ENCODE data around the gene DYNLT1. TPM values are rescaled to one million over a fixed set of nuclear protein-coding genes. Genes with fewer than 3 reads are reported as not detected.

Gene DYNLT1
- total and polyA plus RNA-seq, 4 experiments from 2014 or later = 78.8 to 105 (median 92.1) TPM

DNA sequence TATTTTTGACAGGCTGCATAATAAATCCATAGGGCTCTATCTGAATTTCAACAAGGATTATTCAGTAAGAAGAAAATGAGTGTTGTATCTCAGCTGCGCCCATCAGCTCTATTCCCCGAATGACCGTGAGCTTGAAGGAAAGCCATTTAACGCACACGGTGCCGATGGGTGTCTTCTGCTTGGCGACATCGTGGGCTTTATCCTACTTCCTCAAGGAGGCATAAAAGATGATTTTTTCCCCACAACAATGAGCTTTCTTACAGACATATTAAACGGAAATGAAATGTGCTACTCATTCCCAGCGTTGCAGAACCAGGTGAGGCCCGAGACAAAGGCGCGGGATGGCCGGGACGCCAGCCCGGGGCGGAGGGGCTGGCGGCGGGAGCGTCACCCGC is 710 bp downstream of the DYNLT1 start:
- peaks cover 47 to 82% (median 54%) of the 10 kb centered on the region in 4 donors for H3K4me1 Mint-ChIP-seq
- Histone ChIP-seq H3K27ac (ENCODE audit: low read depth, low read length) (peak overlapping the region; percentile 96), H3K36me3 (ENCODE audit: insufficient read depth, low read length) (peaks cover 17% of the 10 kb centered on the region), H3K9me3 (ENCODE audit: control insufficient read depth in 1 of 2, low read length in 2 of 2) (no peaks in the 10 kb centered on the region), H3K4me1 (ENCODE audit: insufficient read depth, low read length) (peaks cover 58% of the 10 kb centered on the region), H3K27me3 (ENCODE audit: insufficient read depth, low read length) (no peaks in the 10 kb centered on the region), H3K4me3 (ENCODE audit: low read length in 2 of 2) (peak overlapping the region; percentile 84 to 85)
- H3K4me3 Mint-ChIP-seq = peak overlapping the region; percentile 99 to 100 (median 99)
- DNase-seq = no peak
- peaks cover 21 to 48% of the 10 kb centered on the region in 2 donors for H3K36me3 Mint-ChIP-seq
- ChIA-PET CTCF (ENCODE audit: partially characterized antibody) (interaction anchor here (0.7 to 12.0 kb wide), 6 partner anchors 17 to 429 kb away, joined by 3 to 110 read pairs (median 4); no protein-coding TSS in a partner anchor), POLR2A (ENCODE audit: partially characterized antibody) (interaction anchor here (0.8 to 7.0 kb wide), 26 partner anchors 8 to 467 kb away, joined by 3 to 130 read pairs (median 6); partner anchors contain the start of gene TMEM181)
- no peaks in the 10 kb centered on the region for H3K27me3 Mint-ChIP-seq
- intact Hi-C loops (cut with micrococcal nuclease) = loop anchor here (1.0 to 10.0 kb wide), 4 partner anchors 9 to 211 kb away; partner anchors contain the start of gene TMEM181
- H3K9me3 Mint-ChIP-seq = peaks cover 0 to 2% (median 0%) of the 10 kb centered on the region in 8 donors
- H3K27ac Mint-ChIP-seq = peak overlapping the region; percentile 92 to 100 (median 99)

DNA sequence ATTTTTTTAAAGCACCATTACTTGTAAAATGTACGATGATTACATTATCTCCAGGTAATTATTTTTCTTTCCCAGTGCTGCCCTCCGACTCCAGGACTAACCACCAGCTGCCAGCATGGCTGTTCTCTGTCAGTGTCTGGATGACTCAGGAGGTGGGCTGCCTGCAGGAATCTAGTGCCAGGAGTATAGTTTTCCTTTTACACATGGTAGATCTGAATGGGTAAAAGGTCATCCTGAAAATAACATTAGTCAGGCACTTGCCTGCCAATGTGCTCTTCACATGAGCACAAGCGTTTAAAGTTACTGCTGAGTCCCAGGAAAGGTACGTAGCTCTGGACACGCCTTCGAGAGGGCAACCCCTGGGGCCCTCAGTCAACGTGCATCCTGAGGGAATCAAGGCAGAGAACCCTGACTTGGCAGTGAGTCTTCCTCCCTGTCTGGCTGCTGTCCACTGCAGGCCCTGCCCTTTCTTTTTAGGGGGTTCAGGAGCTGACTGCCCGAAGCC is 2.4 kb downstream of the DYNLT1 start:
- H3K4me1 ChIP-seq (ENCODE audit: insufficient read depth, low read length) = peaks cover 71% of the 10 kb centered on the region
- no peaks in the 10 kb centered on the region for H3K9me3 ChIP-seq (ENCODE audit: control insufficient read depth in 1 of 2, low read length in 2 of 2)
- DNase-seq = no peak
- H3K27me3 Mint-ChIP-seq = no peaks in the 10 kb centered on the region
- ChIA-PET POLR2A (ENCODE audit: partially characterized antibody) (interaction anchor here (3.3 to 7.0 kb wide), 4 partner anchors 11 to 82 kb away, joined by 13 to 130 read pairs (median 28); partner anchors contain the start of gene TMEM181), CTCF (ENCODE audit: partially characterized antibody) (interaction anchor here (0.7 to 12.0 kb wide), 3 partner anchors 19 to 150 kb away, joined by 3 to 110 read pairs (median 34); no protein-coding TSS in a partner anchor)
- H3K27me3 ChIP-seq (ENCODE audit: insufficient read depth, low read length) = no peaks in the 10 kb centered on the region
- H3K27ac ChIP-seq (ENCODE audit: low read depth, low read length) = peak overlapping the region; percentile 96
- H3K4me3 ChIP-seq (ENCODE audit: low read length in 2 of 2) = peak overlapping the region; percentile 11 to 84
- H3K4me3 Mint-ChIP-seq = peak overlapping the region; percentile 99 to 100 (median 99)
- peaks cover 50 to 81% (median 60%) of the 10 kb centered on the region in 4 donors for H3K4me1 Mint-ChIP-seq
- peaks cover 26% of the 10 kb centered on the region for H3K36me3 ChIP-seq (ENCODE audit: insufficient read depth, low read length)
- peak overlapping the region; percentile 92 to 100 (median 99) for H3K27ac Mint-ChIP-seq
- H3K36me3 Mint-ChIP-seq = peaks cover 31 to 57% of the 10 kb centered on the region in 2 donors
- intact Hi-C loops (cut with micrococcal nuclease) = loop anchor here (5.0 to 10.0 kb wide), 2 partner anchors 80 to 213 kb away; partner anchors contain the start of gene TMEM181
- peaks cover 0 to 2% (median 0%) of the 10 kb centered on the region in 8 donors for H3K9me3 Mint-ChIP-seq

DNA sequence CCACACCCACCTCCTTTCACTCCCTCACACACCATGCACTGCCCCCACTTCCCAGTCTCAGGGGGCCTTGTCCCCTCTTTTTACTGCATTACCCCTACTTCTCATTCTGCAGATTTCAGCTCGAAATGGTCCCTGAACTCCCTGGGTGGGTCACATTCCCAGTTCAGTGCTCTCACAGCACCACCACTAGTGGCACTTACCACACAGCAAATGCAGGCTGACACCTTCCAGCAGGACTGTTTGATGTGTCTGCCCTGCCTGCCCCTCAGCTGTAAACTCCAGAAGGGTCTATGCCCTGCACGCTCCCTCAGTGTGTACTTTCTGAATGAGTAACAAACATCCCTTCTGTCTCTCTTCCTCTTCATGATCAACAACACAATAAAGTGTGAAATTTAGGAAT is 4.0 kb downstream of the DYNLT1 start:
- Histone ChIP-seq H3K27ac (ENCODE audit: low read depth, low read length) (peak overlapping the region; percentile 38), H3K4me3 (ENCODE audit: low read length in 2 of 2) (peak overlapping the region in 1 of 2 donors; percentile 2), H3K9me3 (ENCODE audit: control insufficient read depth in 1 of 2, low read length in 2 of 2) (no peaks in the 10 kb centered on the region), H3K27me3 (ENCODE audit: insufficient read depth, low read length) (no peaks in the 10 kb centered on the region), H3K4me1 (ENCODE audit: insufficient read depth, low read length) (peaks cover 79% of the 10 kb centered on the region), H3K36me3 (ENCODE audit: insufficient read depth, low read length) (peaks cover 39% of the 10 kb centered on the region)
- ChIA-PET CTCF (ENCODE audit: partially characterized antibody) (interaction anchor here (1.2 to 1.3 kb wide), 2 partner anchors 13 to 51 kb away, joined by 3 to 6 read pairs; no protein-coding TSS in a partner anchor), POLR2A (ENCODE audit: partially characterized antibody) (interaction anchor here (1.0 to 7.0 kb wide), 4 partner anchors 9 to 74 kb away, joined by 5 to 130 read pairs (median 10); partner anchors contain the start of gene SYTL3)
- Mint-ChIP-seq H3K9me3 (peaks cover 0 to 2% (median 0%) of the 10 kb centered on the region in 8 donors), H3K27ac (peak overlapping the region; percentile 74 to 92 (median 84)), H3K4me3 (peak overlapping the region in 7 of 8 donors; percentile 5 to 67 (median 41)), H3K4me1 (peaks cover 54 to 85% (median 65%) of the 10 kb centered on the region in 4 donors), H3K36me3 (peaks cover 46 to 70% of the 10 kb centered on the region in 2 donors), H3K27me3 (no peaks in the 10 kb centered on the region)
- intact Hi-C loops (cut with micrococcal nuclease) = loop anchor here (5.0 to 10.0 kb wide), 2 partner anchors 78 to 214 kb away; partner anchors contain the start of gene TMEM181
- no peak for DNase-seq

DNA sequence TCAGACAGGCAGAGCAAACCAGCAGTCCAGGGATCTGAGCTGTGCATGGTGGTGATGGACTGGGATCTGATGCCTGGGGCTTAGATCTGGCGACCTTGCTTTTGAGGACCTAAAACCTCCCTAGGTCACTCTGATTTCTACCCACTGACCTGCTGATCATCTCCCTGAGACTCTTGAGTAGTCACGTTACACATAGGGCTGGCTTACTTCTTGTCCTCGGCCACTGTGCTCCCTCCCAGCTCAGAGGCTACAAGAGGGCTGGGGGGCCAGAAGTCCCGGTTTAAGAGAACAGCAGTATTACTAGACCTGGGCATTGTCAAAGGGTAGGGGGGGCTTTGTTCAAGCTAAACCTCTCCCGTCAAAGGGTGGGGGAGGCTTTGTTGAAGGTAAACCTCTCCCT is 5.5 kb downstream of the DYNLT1 start:
- POLR2A ChIA-PET (ENCODE audit: partially characterized antibody) = interaction anchor here (0.8 to 1.7 kb wide), 5 partner anchors 9 to 80 kb away, joined by 3 to 4 read pairs (median 3); no protein-coding TSS in a partner anchor
- peaks cover 87% of the 10 kb centered on the region for H3K4me1 ChIP-seq (ENCODE audit: insufficient read depth, low read length)

DNA sequence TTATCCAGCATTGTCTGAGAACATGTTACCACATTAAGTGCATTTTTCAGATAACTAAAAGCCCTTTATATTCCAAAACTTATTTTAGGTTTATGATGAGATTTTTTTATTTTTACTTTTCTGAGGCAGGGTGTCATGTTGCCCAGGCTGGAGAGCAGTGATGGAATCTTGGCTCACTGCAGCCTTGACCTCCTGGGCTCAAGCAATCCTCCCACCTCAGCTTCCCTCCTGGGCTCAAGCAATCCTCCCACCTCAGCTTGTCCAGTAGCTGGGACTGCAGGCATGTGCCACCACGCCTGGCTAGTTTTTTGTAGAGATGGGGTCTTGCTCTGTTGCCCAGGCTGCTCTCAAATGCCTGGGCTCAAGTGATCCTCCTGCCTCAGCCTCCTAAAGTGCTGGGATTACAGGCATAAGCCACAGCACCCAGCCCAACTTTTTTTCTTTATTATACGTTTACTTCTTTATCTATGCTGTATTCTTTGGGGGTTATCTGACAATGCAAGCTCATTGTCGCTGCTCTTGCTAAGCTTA is 6.2 kb downstream of the DYNLT1 start:
- peak overlapping the region in 3 of 8 donors; percentile 1 to 16 (median 4) for H3K4me3 Mint-ChIP-seq
- CTCF ChIA-PET (ENCODE audit: partially characterized antibody) = interaction anchor here (1.0 to 1.3 kb wide), 3 partner anchors 9 to 102 kb away, joined by 3 to 6 read pairs (median 4); no protein-coding TSS in a partner anchor
- H3K4me1 ChIP-seq (ENCODE audit: insufficient read depth, low read length) = peaks cover 88% of the 10 kb centered on the region

More for the DNA sequence above, 5.5 kb downstream of the DYNLT1 start:
- Histone ChIP-seq H3K27ac (ENCODE audit: low read depth, low read length) (peak overlapping the region; percentile 13), H3K36me3 (ENCODE audit: insufficient read depth, low read length) (peaks cover 43% of the 10 kb centered on the region), H3K4me3 (ENCODE audit: low read length in 2 of 2) (no peak overlapping the region), H3K27me3 (ENCODE audit: insufficient read depth, low read length) (no peaks in the 10 kb centered on the region), H3K9me3 (ENCODE audit: control insufficient read depth in 1 of 2, low read length in 2 of 2) (no peaks in the 10 kb centered on the region)
- DNase-seq = no peak
- Mint-ChIP-seq H3K4me3 (peak overlapping the region in 1 of 8 donors; percentile 16), H3K36me3 (peaks cover 51 to 80% of the 10 kb centered on the region in 2 donors), H3K9me3 (peaks cover 0 to 2% (median 0%) of the 10 kb centered on the region in 8 donors), H3K27me3 (no peaks in the 10 kb centered on the region), H3K27ac (peak overlapping the region; percentile 70 to 94 (median 92)), H3K4me1 (peaks cover 56 to 89% (median 71%) of the 10 kb centered on the region in 4 donors)
- CTCF ChIA-PET (ENCODE audit: partially characterized antibody) = interaction anchor here (1.0 to 1.3 kb wide), 3 partner anchors 8 to 102 kb away, joined by 3 to 6 read pairs (median 4); no protein-coding TSS in a partner anchor
- intact Hi-C loops (cut with micrococcal nuclease) = no loop called here

DNA sequence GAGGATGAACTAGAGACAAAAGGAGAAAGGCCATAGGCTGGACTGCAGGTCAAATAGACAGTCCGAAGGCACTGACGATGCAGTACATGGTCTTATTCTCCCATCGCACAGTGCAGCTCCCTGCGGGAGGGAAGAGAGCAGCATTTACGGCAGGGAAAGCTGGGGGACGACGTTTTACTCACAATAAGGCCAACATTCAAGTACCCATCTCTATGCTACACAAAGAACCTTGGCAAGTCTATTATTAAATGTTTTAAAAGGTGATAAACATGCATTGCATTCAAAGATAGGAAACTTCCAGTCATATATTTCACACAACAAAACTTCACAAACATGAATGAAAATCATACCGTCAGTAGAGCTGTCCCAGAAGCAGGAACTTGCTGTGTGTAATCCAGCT is 7.8 kb downstream of the DYNLT1 start:
- POLR2A ChIA-PET (ENCODE audit: partially characterized antibody) = interaction anchor here (1.4 to 2.1 kb wide), 2 partner anchors 9 to 12 kb away, joined by 4 to 22 read pairs; partner anchors contain the start of genes DYNLT1 and SYTL3
- Histone ChIP-seq H3K9me3 (ENCODE audit: control insufficient read depth in 1 of 2, low read length in 2 of 2) (no peaks in the 10 kb centered on the region), H3K27ac (ENCODE audit: low read depth, low read length) (peak overlapping the region; percentile 13), H3K4me3 (ENCODE audit: low read length in 2 of 2) (no peak overlapping the region), H3K4me1 (ENCODE audit: insufficient read depth, low read length) (peaks cover 74% of the 10 kb centered on the region), H3K36me3 (ENCODE audit: insufficient read depth, low read length) (peaks cover 48% of the 10 kb centered on the region), H3K27me3 (ENCODE audit: insufficient read depth, low read length) (no peaks in the 10 kb centered on the region)
- Mint-ChIP-seq H3K4me1 (peaks cover 44 to 75% (median 60%) of the 10 kb centered on the region in 4 donors), H3K9me3 (no peaks in the 10 kb centered on the region), H3K36me3 (peaks cover 60 to 77% of the 10 kb centered on the region in 2 donors), H3K4me3 (no peak overlapping the region), H3K27ac (peak overlapping the region; percentile 26 to 92 (median 83)), H3K27me3 (no peaks in the 10 kb centered on the region)
- no peak for DNase-seq
- intact Hi-C loops (cut with micrococcal nuclease) = no loop called here
- CTCF ChIA-PET (ENCODE audit: partially characterized antibody) = interaction anchor here (1.5 kb wide), 1 partner anchor 23 kb away, joined by 4 read pairs; no protein-coding TSS in a partner anchor

More for the DNA sequence above, 6.2 kb downstream of the DYNLT1 start:
- Mint-ChIP-seq H3K9me3 (no peaks in the 10 kb centered on the region), H3K36me3 (peaks cover 52 to 77% of the 10 kb centered on the region in 2 donors), H3K27ac (peak overlapping the region; percentile 70 to 94 (median 91)), H3K27me3 (no peaks in the 10 kb centered on the region), H3K4me1 (peaks cover 54 to 86% (median 71%) of the 10 kb centered on the region in 4 donors)
- Histone ChIP-seq H3K36me3 (ENCODE audit: insufficient read depth, low read length) (peaks cover 44% of the 10 kb centered on the region), H3K27ac (ENCODE audit: low read depth, low read length) (peak overlapping the region; percentile 13), H3K27me3 (ENCODE audit: insufficient read depth, low read length) (no peaks in the 10 kb centered on the region), H3K9me3 (ENCODE audit: control insufficient read depth in 1 of 2, low read length in 2 of 2) (no peaks in the 10 kb centered on the region), H3K4me3 (ENCODE audit: low read length in 2 of 2) (no peak overlapping the region)
- DNase-seq = no peak
- intact Hi-C loops (cut with micrococcal nuclease) = no loop called here
- POLR2A ChIA-PET (ENCODE audit: partially characterized antibody) = interaction anchor here (0.8 to 1.7 kb wide), 5 partner anchors 8 to 79 kb away, joined by 3 to 4 read pairs (median 3); no protein-coding TSS in a partner anchor

All from CD4-positive, alpha-beta memory T cell (primary cell).